HG03432 (cell line): ENCODE results near the gene TESMIN.

Experiments
- ATAC-seq: cut with Tn5 transposase; IDR thresholded peaks from one replicate; pipeline ENCODE4 v1.9.1; 2021; ENCODE audit warnings: mild to moderate bottlenecking, moderate library complexity; ENCODE audit not compliant: unreplicated experiment

Gene TESMIN

GRCh38 chr11:68684385-68685356 is 66.6 kb downstream of the TESMIN start, which contains the start of gene GAL:
GAL (plus strand) TSS chr11:68684544; CDS start chr11:68684924, 380 bp downstream.
- ATAC-seq: no peak

DNA sequence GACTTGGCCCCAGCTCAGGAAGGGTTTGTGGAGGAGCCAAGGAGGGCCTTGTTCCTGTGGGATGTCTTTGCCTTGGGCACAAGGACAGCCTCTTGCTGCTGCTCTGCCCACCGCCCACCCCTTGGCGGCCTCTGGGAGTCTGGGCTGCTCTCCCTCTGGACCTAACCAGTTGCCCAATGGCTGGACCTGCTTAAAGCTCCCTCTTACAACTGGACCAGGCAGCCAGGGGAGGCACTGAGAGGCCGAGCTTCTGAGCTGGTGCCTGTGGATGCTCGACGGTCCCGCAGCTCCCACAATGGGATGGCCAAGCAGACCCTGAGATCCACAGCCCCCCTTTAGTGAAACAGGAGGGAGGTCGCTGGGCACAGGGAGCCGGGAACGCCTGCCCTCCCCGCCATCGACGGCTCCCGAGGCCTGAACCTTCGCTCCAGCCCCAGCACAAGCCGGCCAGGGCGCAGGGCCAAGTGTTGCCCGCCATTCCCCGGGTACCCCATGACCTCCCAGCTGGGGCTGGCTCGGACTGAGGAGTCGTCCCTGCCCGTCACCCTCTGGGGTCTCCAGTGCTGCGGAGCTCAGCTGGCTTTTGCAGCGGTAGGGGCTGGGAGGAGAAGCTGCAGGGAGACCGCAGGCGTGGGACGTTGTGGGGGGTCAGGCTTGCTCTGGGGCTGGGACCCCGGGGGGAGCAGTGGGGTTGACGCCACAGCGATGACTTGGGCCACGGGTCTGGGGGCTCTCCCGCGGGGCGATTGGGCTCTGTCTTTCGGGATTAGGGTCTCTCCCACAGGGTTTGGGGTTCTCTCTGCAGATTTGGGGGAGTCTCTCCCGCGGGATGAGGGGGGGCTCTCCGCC is 67.6 kb downstream of the TESMIN start:
- ATAC-seq: no peak

DNA sequence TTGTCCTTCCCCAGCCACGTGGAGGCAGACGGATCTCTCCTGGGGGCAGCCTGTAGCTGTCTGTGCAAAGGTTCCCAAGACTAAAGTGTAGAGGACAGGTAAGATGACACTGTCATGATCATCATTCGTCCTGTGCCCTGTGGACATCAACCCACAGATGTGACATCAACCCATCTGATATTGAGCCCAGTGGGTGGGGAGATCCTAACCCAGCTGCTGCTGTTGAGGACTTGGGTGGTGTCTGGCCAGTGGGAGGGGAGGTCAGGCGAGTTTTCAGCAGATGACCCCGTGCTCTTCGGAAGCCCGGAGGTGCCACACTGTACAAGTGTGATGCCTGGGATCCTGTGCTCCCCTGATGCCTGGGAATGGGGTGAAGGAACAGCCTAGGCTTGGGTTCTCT is 68.2 kb downstream of the TESMIN start:
- no peak for ATAC-seq

DNA sequence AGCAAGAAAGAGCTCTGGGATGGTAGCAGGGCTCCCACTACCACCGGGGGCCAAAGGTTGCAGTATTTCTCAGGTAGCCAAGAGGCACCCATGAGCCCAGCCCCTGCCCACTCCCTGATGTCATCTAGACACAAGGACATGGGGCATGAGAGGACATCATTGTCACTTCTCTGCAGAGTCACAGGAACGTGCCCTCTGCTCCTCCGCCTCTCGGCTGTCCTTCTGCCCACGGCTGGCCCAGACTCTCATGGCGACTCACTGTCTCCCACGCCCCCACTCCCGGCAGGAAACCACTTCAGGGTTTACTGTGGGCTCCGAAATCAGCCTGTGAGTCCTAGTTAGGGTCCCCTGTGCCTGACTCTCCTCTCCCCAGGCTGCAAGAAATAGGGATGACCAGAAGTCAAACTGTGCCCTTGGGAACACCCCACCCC is 68.8 kb downstream of the TESMIN start:
- ATAC-seq: no peak

DNA sequence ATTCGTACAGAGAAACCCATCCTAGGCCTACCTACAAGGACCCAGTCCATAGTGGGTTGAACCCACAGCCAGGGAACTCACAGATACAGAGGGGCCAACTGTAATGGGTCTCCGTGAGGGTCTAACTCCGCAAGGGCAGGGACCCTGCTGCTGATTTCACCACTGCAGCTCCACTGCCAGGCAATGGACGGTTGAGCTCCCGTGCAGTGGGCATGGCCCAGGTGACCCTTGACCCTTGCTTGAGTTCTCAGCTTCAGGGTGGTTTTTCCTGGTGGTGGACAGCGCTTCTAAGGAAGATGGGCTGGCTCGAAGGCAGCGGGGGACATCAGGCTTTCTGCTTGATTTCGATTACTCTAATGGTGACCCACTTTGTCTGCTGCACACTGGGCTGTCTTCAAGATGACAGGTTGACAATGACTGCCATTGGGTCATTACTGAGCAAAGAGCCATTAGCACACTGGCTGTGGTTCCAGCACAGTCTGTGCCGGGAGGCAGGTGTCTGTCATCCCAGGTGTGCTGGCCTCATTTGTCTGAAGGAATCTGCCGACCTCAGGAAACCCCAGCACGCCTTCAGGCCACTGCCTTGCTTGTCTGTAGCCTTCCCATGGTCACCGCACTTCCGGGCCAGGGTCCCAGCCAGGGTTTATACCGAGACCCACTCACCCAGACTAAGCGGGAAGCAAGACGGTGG is 70.6 kb downstream of the TESMIN start:
- ATAC-seq: no peak

GRCh38 chr11:68678031-68678441 is 73.3 kb downstream of the TESMIN start:
- ATAC-seq: no peak

DNA sequence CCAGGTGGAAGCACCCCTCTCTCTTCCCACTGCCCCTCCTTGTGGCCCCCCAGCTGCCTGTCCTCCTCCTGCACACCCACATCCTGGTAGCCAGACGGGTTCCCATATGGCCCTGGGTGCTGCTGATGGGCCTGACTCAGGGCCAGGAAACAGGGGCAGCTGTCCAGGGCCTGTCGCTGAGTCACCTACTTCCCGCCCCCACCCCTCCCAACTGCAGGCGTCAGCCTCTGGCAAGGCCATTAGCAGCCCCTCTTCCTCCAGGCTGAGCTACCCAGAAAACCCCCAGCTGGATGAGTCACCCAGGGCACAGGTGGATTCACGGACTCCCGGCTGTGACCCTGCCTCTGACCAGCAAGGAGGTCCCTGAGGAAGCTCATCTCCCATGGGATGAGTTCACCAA is 73.9 kb downstream of the TESMIN start:
- ATAC-seq: no peak

DNA sequence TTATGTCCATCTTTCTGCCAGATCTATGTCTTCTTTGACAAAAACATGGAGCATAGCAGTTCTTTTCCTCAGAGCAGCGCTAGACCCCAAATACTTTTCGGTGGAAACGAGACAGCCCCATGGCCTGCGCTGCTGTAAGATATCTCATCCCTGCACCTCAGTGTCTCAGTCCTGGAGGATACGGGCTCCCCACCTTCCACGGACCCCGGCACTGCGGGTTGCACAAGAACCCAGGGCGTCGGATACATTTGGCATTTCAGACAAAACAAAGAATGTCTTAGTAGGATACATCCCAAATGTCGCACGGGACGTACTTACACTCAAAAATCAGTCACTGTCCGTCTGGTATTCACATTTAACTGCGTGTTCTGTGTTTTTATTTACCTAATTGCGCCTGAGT is 76.9 kb downstream of the TESMIN start:
- ATAC-seq: no peak

DNA sequence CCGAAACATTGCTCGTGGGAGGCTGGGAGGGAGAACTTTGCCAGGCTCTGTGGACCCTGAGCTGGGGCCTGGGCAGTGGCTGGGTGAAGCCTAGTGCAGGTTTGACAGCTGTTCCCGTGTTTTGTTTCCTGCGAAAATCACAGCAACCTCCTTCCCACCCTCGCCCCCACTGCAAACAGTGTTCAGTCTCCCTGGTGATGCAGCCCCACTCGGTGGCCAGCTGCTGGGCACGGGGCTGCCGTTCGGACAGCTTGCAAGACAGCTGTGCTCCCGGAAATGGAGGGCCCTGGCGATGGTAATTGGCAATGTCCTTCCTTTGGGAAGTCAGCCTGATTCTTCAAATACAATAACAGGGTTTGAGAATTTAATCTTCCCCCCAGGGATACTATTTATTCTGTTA is 77.3 kb downstream of the TESMIN start:
- no peak for ATAC-seq

DNA sequence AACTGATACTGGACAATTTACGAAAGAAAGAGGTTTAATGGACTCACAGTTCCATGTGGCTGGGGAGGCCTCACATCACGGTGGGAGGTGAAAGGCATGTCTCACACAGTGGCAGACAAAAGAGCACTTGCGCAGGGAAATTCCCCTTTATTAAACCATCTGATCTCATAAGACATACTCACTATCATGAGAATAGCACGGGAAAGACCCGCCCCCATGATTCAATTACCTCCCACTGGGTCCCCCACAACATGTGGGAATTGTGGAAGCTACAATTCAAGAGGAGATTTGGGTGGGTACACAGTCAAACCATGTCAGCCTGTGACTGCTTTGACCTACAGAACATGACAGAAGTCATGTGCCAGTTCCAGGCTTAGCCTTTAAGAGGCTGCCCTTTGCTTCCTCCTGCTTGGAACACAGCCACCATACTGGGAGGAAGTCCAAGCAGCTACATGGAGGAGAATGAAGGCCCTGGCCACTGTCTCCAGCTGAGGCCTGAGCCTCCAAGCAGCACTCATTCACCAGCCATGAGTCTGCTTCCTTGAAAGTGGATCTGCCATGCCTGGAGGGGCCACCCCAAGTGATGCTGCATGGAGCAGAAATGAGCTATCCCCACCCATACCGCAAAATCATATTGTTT is 77.9 kb downstream of the TESMIN start:
- ATAC-seq: no peak

DNA sequence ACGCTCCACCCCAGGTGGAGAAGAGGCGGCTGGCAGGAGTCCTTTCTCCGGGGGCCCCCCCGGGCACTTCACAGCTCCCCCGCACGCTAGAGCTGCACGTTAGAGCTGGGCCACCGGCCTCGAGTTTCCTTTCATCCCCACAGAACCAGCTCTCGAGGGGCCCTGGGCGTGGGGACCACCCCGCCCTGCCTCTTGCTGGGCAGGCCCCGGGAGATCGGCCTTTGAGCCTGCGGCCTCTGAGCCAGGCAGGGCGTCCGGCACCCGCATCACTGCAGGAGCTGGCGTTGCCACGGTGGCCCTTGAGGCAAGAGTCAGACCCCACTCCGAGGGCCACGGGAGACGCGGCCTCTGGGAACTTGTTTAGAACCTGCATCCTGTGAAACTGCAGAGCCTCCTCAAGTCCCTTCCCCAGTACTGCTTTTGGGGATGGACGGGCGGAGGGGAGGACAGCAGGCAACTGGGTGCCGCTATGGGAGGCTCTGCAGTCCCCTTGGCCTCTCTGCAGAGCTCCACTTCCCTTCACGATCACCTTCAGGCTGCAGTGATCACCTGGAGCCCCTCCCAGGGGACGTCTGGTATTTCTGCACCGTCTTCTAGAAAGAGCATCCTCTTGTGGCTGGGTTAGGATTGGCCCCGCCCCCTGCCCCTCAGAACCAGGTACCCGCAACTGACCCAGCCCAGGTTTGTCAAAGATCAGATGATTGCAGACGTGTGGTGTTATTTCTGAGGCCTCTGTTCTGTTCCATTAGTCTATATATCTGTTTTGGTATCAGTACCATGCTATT is 80.9 kb downstream of the TESMIN start:
- ATAC-seq: no peak

- ATAC-seq: no peak
Measured at GRCh38 chr11:68669301-68670090, 81.8 kb downstream of the TESMIN start.

GRCh38 chr11:68667511-68668500 is 83.5 kb downstream of the TESMIN start:
- no peak for ATAC-seq

DNA sequence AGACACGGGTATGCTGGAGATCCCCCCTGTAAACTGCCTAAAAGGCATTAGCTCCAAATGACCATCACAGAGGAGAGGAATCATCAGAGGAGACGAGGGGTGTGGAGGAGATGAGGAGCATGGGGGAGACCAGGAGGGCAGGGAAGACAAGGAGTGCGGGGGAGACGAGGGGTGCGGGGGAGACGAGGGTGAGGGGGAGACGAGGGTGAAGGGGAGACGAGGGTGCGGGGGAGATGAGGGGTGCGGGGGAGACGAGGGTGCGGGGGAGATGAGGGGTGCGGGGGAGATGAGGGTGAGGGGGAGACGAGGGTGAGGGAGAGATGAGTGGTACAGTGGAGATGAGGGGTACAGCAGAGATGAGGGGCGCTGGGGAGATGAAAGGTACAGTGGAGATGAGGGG is 84.5 kb downstream of the TESMIN start:
- no peak for ATAC-seq

DNA sequence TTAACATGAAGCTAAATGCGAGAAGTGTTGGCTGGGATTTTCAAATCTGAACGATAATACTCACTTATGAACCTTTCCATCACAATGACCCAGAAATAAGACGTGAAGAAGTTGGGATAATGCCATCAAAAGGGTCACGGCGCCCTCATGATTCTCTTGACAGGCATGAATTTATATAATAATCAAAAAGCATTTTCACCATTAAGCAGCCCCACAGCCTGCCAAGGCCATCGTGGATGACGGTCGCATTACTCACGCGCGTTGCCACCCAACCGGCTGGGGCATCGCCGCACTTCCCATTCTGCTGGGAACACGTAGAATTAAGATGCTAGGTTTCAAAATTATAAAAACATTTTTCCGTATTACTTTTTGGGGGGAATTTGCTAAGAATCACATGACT is 85.9 kb downstream of the TESMIN start:
- ATAC-seq: no peak

- ATAC-seq: no peak
Measured at GRCh38 chr11:68664906-68665305, 86.4 kb downstream of the TESMIN start.

- ATAC-seq: no peak
Measured at GRCh38 chr11:68664141-68664540, 87.2 kb downstream of the TESMIN start.

DNA sequence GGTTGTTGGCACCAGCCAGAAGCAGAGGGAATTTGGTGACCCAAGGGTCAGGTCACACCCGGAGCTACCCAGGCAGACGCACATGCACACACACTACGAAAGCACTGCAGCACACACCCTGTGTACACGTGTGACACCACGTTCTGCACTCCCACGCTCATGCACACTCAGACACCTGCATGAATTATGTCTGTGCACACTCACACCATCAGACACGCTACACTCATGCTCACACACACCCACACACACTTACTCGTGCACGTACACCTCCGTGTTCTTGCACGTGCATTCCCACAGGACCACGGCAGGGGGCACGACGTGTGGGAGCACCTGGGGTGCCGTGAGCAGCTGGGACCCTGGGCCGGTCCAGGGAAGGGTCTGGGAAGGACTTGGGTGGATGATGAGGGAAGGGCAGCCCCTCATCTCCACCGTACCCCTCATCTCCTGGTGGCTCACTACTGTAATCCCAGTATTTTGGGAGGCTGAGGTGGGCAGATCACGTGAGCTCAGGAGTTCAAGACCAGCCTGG is 87.8 kb downstream of the TESMIN start:
- ATAC-seq: no peak
